ENCODE data around the gene FAAH2. TPM values are rescaled to one million over a fixed set of nuclear protein-coding genes. Genes with fewer than 3 reads are reported as not detected.
A peak's percentile ranks its signal among the peaks of the same experiment; 100 is the strongest.

FAAH2 gene
- total RNA-seq, 3 donors from 2014 or later = 4.7 to 11.6 (median 7.2) TPM

- H3K9me3 ChIP-seq = no peaks in the 10 kb centered on the region
- intact Hi-C loops (cut with DNase I, micrococcal nuclease) = no loop called here
- H3K4me3 ChIP-seq = no peak overlapping the region
- TF ChIP-seq, protein P1, sequence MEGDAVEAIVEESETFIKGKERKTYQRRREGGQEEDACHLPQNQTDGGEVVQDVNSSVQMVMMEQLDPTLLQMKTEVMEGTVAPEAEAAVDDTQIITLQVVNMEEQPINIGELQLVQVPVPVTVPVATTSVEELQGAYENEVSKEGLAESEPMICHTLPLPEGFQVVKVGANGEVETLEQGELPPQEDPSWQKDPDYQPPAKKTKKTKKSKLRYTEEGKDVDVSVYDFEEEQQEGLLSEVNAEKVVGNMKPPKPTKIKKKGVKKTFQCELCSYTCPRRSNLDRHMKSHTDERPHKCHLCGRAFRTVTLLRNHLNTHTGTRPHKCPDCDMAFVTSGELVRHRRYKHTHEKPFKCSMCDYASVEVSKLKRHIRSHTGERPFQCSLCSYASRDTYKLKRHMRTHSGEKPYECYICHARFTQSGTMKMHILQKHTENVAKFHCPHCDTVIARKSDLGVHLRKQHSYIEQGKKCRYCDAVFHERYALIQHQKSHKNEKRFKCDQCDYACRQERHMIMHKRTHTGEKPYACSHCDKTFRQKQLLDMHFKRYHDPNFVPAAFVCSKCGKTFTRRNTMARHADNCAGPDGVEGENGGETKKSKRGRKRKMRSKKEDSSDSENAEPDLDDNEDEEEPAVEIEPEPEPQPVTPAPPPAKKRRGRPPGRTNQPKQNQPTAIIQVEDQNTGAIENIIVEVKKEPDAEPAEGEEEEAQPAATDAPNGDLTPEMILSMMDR (IDR thresholded peaks at IDR 0.05) = no peak
- DNase-seq = no peak
- ATAC-seq = no peak
- no peaks in the 10 kb centered on the region for H3K4me1 ChIP-seq (ENCODE audit: low read depth)
- H3K36me3 ChIP-seq (ENCODE audit: low read depth) = no peaks in the 10 kb centered on the region
Measured at GRCh38 chrX:57481514-57481913, 195.0 kb downstream of the FAAH2 start.

- DNase-seq = peak in 1 of 3 donors; percentile 22
- TF ChIP-seq, protein P1 (IDR thresholded peaks at IDR 0.05) = no peak
- H3K36me3 ChIP-seq (ENCODE audit: low read depth) = no peaks in the 10 kb centered on the region
- no peak for ATAC-seq
- H3K4me1 ChIP-seq (ENCODE audit: low read depth) = no peaks in the 10 kb centered on the region
- H3K9me3 ChIP-seq = no peaks in the 10 kb centered on the region
- no peak overlapping the region for H3K4me3 ChIP-seq
- intact Hi-C loops (cut with DNase I, micrococcal nuclease) = no loop called here
Measured at GRCh38 chrX:57516491-57516890, 230.0 kb downstream of the FAAH2 start.

DNA sequence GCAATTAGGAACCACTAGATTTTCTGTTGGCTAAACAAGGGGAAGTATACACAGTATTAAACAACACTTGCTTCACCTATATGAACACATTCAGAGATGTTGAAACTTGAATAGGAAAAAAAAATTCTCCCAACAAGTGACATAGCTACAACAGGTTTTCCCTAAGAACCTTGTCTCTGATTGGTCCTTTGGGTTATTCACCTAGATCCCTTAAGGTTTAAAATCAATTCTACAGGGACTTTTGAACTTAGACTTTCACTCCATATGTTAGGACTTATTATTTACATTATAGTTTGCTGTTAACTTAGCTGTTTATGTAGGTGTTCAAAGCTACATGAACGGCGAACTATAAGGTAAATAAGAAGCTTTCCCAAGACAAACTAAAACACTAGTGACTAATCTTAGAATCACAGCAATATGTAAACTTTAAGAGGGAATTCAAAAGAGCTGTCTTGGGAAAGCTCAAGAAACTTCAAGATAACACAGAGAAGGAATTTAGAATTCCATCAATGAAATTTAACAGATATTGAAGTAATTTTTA is 233.1 kb downstream of the FAAH2 start:
- Histone ChIP-seq H3K9me3 (no peaks in the 10 kb centered on the region), H3K4me3 (no peak overlapping the region), H3K4me1 (ENCODE audit: low read depth) (no peaks in the 10 kb centered on the region), H3K36me3 (ENCODE audit: low read depth) (no peaks in the 10 kb centered on the region)
- DNase-seq (no peak), ATAC-seq (no peak)
- TF ChIP-seq, protein P1 (IDR thresholded peaks at IDR 0.05) = no peak
- intact Hi-C loops (cut with DNase I, micrococcal nuclease) = no loop called here

DNA sequence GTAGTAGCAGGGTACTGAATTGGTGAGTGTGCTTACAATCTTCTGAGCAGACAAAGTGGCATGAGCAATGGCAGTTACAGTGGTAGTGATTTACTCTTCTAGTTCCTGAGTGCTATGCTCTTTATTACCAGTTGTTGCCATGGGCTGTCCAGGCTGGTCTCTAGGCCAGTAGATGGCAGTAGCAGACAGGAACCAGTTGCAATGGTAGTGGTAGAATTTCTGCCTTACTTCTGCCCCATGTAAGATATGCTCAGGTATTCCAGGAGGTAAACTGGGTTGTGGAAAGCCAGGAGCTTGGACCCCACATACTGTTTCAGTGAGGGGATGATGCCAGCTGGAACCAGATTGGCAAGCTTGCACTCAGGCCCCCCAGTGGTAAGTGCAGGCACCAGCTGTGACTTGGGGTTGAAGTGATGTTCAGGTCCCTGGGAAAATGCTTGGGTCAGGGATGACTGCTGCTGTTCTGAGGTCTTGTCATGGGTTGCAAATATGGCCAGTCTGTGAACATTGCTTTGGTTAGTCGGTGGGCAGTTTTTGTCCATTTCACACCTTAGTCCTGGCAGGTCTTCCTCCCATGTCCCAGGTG is 242.3 kb downstream of the FAAH2 start:
- TF ChIP-seq, protein P1 (IDR thresholded peaks at IDR 0.05) = no peak
- H3K4me3 ChIP-seq = no peak overlapping the region
- no peaks in the 10 kb centered on the region for H3K9me3 ChIP-seq
- DNase-seq (peak in 1 of 3 donors; percentile 21), ATAC-seq (peak; percentile 59)
- no peaks in the 10 kb centered on the region for H3K4me1 ChIP-seq (ENCODE audit: low read depth)
- H3K36me3 ChIP-seq (ENCODE audit: low read depth) = no peaks in the 10 kb centered on the region
- intact Hi-C loops (cut with DNase I, micrococcal nuclease) = no loop called here

Other genes with a start within 250 kb of the FAAH2 start
- 10 to 100 TPM; 12.8 to 14.7 (median 14.6) TPM for gene SPIN2B, start 165.2 kb upstream of the FAAH2 start, total RNA-seq
- gene SPIN2A, start 149.3 kb upstream of the FAAH2 start, total RNA-seq = 1 to 10 TPM in 2 of 3 donors, under 1 TPM in 1; 0.49 to 1.2 (median 1.1) TPM